Skin epidermis (tissue), 12 donors: ENCODE data around the gene COL6A1.
A peak's percentile ranks its signal among the peaks of the same experiment; 100 is the strongest.

Experiments
- H3K27ac ChIP-seq, 21 experiments: fragments of 200-600 bp; sonication (generic) in 11 of 21; one replicate each; pipeline ENCODE4 v1.5.0; 2020; ENCODE audit warnings: mild to moderate bottlenecking in 3 of 21, inconsistent platforms in 2 of 21, moderate library complexity in 2 of 21
- H3K4me3 ChIP-seq, 7 experiments: fragments of 200-600 bp; sonication (generic) in 2 of 7; one replicate each; pipeline ENCODE4 v1.5.0; 2020; ENCODE audit warnings: inconsistent platforms in 2 of 7, mild to moderate bottlenecking in 2 of 7, moderate library complexity in 1 of 7

The COL6A1 gene

DNA sequence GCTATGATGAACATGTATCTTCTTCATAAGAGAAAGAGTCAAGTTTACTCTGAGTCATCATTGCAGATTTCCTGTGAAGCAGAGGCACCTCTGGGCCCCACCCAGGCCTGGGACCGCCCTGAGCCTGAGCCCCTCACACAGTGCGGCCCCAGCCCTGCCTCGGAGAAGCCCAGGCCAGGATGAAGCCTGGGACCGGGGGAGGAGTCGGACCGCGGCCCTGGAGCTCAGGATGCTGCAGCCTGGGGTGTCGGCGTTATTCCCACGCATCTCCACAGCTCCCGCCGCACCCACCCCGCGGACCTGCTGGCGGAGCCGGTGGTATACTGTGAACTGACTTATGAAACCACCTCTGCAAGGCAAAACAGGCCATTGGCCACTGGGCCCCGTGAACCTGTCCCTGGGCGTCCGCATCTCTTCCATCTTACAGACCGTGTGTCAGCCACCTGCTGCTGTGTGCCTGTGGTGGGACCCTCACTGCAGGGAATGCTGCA is 2.4 kb upstream of the COL6A1 start:
- H3K4me3 ChIP-seq = no peak overlapping the region
- peak overlapping the region in 7 of 21 experiments; percentile 3 to 68 (median 11) for H3K27ac ChIP-seq

DNA sequence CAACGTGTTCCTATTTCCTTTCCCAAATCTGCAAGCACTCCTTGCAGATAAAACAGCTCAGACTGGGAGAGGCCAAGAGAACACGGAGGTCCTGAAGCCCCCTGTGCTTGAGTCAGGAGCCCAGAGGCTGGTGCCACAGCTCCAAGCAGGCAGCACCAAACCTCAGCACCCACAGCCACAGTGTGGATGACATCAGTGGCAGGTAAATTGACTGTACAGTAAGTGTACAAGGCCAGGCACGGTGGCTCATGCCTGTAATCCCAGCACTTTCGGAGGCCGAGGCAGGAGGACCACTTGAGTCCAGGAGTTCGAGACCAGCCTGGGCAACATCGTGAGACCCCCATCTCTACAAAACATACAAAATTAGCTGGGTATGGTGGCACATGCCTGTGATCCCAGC is 1.9 kb upstream of the COL6A1 start:
- H3K27ac ChIP-seq = peak overlapping the region in 2 of 21 experiments; percentile 68 to 81

DNA sequence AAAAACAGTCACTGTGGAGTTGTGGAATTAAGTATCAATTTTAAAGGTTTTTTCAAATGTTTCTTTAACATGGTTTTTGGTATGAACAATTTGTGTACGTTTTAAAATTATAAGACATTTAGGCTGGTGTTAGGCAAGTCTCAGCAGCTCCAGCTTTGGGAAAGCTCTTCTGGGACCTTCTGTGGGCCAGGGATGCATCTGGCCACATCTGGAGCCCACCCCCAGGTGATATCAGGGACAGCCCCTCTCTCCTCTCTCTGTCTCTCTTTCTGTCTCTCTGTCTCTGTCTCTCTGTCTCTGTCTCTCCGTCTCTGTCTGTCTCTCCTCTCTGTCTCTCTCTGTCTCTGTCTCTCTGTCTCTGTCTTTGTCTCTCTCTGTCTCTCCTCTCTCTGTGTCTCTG is 1.3 kb upstream of the COL6A1 start:
- Histone ChIP-seq H3K27ac (peak overlapping the region in 5 of 21 experiments; percentile 40 to 81 (median 44)), H3K4me3 (no peak overlapping the region)

More for the DNA sequence above, 1.9 kb upstream of the COL6A1 start:
- no peak overlapping the region for H3K4me3 ChIP-seq

DNA sequence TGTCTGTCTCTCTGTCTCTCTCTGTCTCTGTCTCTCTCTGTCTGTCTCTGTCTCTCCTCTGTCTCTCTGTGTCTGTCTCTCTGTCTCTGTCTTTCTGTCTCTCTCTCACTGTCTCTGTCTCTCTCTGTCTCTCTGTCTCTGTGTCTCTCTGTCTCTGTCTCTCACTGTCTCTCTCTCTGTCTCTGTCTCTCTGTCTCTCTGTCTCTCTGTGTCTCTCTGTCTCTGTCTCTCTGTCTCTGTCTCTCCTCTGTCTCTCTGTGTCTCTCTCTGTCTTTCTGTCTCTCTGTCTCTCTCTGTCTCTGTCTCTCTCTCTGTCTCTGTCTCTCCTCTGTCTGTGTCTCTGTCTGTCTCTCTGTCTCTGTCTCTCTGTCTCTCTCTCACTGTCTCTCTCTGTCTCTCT is 873 bp upstream of the COL6A1 start:
- Histone ChIP-seq H3K4me3 (peak overlapping the region in 3 of 7 experiments; percentile 24 to 58 (median 42)), H3K27ac (peak overlapping the region in 19 of 21 experiments; percentile 12 to 84 (median 73))

DNA sequence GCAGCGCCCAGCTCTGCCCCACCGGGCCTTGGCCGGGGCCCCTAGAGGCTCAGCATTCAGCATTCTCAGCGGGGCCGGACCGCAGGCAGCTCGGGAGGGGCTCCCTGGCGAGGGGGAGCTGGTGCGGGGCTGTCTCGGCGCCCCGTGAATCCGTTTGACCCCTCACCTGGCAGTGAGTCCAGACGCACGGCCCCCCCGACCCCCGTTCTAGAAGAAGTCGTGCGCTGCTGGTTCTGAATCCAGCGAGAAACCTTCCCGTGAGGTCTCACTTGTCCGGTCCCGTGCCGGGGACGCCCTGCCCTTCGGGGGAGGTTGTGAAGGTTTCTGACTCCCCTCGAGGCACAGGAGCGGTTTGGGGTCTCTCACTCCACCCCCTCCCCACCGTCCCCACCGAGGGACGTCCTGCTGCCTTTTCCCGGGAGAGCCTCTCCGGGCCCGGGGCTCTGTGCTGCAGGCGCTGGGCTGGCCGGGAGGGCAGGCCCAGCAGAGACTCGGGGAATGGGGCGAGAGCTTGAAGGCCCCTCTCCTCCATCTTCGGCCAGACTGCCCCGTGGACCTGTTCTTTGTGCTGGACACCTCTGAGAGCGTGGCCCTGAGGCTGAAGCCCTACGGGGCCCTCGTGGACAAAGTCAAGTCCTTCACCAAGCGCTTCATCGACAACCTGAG is 655 bp downstream of the COL6A1 start:
- peak overlapping the region; percentile 35 to 75 (median 57) for H3K4me3 ChIP-seq
- H3K27ac ChIP-seq = peak overlapping the region; percentile 12 to 92 (median 85)

DNA sequence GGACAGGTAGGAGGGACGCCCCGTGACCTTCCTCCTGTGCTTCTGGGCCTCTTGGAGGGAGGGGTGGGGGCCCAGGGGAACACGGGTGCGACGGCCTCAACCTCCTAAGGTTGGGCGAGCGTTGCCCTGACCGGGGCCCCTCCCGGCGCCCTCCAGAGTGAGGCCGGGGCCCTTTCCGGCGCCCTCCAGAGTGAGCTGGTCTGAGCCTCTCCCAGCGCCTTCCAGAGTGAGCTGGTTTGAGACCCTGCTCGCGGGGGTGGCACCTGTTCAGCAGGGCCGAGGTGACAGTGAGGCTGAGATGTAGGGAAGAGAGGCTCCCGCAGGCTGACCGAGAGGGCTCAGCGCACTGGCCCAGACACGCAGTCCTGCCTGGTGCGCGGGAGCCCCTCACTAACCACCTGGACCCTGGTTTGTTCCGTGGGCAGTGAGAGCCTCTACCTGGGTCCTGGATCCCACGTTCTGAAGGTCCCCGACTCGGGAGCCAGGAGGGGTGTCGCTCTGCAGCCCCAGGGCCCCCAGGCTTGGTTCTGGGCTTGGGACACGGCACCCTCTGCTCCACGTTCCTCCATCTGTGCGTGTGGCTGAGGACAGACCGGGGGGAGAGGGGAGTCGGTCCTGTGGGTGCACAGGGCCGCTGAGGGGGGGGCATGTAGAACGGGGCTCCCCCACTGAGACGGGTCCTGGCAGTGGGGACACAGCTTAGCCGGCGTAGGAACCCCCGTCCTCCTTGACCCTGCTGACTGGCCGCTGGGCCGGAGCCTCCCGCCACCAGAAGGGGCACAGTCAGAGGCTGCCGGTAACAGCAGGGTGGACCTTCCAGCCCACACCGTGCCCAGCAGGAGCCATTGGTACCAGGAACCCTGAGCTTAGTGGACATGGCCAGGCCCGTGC is 1.4 kb downstream of the COL6A1 start:
- Histone ChIP-seq H3K27ac (peak overlapping the region in 20 of 21 experiments; percentile 12 to 92 (median 86)), H3K4me3 (peak overlapping the region; percentile 35 to 75 (median 57))

DNA sequence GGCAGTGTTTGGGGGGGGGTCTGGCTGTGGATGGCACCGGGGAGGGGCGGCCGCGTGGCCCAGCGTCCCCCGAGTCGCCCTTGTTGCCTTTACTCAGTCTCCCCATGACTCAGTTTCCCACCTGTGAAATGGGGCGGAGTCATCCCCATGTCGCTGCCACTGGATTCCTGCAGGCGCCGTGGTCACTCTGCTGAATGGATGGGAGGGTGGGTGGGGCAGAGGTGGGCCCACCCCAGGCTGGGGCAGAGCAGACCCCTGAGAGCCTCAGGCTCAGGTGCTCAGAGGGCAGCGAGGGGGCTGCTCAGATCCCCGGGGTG is 2.0 kb downstream of the COL6A1 start:
- Histone ChIP-seq H3K27ac (peak overlapping the region in 19 of 21 experiments; percentile 5 to 92 (median 86)), H3K4me3 (peak overlapping the region; percentile 35 to 75 (median 57))

DNA sequence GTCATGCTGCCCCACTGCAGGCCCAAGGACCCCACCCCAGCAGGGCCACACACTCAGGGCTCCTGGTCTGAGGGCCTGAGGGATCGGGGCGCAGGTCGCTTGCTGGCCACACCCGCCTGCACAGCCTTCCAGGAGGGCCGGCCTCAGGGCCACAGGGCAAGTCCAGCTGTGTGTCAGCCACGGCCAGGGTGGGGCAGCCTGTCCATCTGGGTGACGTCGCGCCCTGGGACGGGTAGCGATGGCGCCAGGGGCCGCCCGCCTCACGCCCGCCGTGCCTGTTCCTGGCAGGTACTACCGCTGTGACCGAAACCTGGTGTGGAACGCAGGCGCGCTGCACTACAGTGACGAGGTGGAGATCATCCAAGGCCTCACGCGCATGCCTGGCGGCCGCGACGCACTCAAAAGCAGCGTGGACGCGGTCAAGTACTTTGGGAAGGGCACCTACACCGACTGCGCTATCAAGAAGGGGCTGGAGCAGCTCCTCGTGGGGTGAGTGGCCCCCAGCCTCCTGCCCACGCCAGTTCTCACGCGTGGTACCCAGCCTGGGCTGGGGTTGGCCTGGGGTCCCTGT is 2.5 kb downstream of the COL6A1 start:
- peak overlapping the region; percentile 35 to 75 (median 57) for H3K4me3 ChIP-seq
- peak overlapping the region in 19 of 21 experiments; percentile 10 to 92 (median 86) for H3K27ac ChIP-seq

DNA sequence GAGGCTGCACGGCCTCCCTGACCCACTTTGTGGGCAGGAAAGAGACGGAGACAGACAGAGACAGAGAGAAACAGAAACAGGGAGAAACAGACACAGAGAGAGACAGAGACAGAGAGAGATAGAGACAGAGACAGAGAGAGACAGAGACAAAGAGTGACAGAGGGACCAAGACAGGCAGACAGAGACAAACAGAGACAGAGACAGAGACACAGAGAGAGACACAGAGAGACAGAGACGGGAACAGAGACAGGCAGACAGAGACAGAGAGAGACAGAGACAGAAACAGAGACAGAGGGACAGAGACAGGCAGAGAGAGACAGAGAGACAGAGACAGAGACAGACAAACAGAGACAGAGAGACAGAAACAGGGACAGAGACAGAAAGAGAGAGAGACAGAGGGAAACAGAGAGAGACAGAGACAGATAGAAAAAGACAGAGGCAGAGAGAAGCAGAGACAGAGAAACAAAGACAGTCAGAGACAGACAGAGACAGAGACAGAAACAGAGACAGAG is 3.1 kb downstream of the COL6A1 start:
- Histone ChIP-seq H3K4me3 (peak overlapping the region in 6 of 7 experiments; percentile 48 to 75 (median 58)), H3K27ac (peak overlapping the region in 19 of 21 experiments; percentile 10 to 92 (median 86))

DNA sequence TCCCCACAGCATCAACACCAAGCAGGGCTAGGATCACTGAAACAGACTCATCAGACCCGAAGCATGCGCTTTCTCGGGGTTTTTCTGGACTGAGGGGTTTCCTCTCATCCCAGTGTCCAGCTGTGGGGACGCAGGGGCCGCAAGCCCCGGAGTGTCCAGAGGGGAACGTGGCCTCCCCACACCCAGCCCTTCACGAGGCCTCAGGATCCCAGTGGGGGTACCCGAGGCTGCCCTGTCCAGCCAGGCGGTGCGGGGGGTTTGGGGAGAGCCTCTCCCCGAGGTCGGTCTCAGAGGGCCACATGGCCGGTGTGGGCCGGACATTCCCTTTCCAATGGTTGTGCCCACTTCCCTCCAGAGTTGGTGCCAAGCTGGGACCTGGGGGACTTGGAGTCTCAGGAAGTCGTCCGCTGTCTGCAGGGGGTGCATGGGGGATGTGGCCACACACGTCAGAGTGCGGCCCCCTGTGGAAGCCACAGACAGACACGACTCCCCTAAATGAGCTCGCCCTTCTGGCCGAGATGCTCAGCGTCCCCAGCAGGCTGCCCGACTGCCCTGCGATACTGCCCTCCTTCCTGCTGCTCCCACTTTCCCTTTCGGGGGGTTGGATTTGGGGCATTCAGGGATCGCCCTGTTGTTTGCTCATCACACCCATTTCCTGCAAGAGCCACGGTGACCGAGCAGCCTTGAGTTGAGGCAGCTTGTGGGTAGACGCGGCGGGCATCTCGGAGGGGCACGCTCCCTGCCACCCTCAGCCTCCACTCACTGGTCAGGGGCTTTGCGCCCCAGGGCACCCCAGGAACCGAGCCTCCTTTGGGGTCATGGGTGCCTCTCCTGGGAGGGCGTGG is 4.1 kb downstream of the COL6A1 start:
- peak overlapping the region in 19 of 21 experiments; percentile 10 to 92 (median 86) for H3K27ac ChIP-seq
- H3K4me3 ChIP-seq = peak overlapping the region in 4 of 7 experiments; percentile 0 to 21 (median 12)

DNA sequence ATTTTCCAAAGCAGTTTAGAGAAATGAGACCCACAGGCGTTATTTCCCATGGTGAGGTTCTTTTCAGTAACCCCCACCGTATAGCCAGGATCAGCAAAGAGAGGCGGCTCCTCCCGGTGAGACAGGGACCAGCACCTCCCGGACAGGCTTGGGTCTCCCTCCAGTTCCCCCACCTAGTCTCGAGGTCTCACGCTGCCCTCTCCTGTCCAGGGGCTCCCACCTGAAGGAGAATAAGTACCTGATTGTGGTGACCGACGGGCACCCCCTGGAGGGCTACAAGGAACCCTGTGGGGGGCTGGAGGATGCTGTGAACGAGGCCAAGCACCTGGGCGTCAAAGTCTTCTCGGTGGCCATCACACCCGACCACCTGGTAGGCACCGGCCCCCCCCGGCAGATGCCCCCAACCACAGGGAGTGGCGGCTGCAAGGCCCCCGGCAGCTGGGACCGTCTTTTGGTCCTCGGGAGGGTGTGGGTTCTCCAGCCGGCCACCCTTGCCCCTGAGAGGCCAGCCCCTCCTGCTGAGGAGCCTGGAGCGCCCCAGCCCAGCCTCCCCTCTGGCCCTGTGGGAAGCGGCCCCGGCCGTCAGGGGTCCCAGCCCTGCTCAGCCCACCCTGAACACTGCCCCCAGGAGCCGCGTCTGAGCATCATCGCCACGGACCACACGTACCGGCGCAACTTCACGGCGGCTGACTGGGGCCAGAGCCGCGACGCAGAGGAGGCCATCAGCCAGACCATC is 4.9 kb downstream of the COL6A1 start:
- Histone ChIP-seq H3K27ac (peak overlapping the region in 16 of 21 experiments; percentile 32 to 92 (median 86)), H3K4me3 (peak overlapping the region in 2 of 7 experiments; percentile 9 to 21)

DNA sequence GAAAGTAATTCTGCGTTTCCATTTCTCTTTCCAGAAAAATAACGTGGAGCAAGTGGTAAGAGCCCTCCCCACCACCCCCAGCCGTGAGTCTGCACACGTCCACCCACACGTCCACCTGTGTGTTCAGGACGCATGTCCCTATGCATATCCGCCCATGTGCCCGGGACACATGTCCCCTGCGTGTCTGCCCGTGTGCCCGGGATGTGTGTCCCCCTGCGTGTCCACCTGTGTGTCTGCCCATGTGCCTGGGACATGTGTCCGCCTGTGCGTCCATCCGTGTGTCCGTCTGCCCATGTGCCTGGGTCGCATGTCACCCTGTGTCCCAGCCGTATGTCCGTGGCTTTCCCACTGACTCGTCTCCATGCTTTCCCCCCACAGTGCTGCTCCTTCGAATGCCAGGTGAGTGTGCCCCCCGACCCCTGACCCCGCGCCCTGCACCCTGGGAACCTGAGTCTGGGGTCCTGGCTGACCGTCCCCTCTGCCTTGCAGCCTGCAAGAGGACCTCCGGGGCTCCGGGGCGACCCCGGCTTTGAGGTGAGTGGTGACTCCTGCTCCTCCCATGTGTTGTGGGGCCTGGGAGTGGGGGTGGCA is 5.6 kb downstream of the COL6A1 start:
- H3K27ac ChIP-seq = peak overlapping the region in 14 of 21 experiments; percentile 9 to 90 (median 71)

DNA sequence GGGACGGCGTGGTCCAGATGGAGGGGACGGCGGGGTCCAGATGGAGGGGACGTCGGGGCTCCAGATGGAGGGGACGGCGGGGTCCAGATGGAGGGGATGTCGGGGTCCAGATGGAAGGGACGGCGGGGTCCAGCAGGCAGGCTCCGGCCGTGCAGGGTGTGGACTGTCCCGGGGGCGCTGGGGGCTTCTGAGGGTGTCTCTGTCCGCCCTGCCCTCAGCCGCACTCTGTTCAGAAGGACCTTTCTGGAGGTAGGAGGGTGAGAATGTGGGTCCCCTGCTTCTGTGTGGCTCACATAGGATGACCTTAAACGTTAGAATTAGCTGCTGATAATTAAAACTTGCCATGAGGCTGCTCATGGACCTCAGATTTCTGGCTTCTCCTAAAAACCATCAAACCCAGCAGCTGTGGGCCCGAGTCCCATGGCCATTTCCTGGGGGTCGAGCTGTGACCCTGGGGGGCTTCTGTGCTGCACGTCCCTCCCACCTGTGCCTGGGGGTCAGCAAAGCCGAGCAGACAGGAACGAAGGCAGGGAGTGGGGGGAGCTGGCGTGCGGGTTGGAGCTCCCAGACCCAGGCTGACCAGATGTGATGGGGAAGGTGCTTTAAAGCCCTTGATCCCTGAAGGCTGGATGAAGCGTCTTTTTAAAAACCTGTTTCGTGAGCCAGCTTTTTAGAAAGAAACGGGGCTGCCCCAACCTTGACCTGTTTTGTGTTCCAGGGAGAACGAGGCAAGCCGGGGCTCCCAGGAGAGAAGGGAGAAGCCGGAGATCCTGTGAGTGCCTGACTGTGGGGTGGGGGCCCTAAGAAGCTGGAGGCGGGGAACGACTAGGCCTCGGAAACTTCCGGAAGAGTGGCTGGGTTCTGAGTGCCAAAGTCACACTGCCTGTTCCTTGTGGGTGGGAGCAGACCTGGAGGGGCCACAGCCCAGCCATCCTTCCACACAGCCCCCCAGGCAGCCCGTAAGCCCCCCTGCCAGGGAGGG is 7.1 kb downstream of the COL6A1 start:
- H3K27ac ChIP-seq = peak overlapping the region in 15 of 21 experiments; percentile 16 to 80 (median 54)
- H3K4me3 ChIP-seq = no peak overlapping the region

More for the DNA sequence above, 5.6 kb downstream of the COL6A1 start:
- no peak overlapping the region for H3K4me3 ChIP-seq

DNA sequence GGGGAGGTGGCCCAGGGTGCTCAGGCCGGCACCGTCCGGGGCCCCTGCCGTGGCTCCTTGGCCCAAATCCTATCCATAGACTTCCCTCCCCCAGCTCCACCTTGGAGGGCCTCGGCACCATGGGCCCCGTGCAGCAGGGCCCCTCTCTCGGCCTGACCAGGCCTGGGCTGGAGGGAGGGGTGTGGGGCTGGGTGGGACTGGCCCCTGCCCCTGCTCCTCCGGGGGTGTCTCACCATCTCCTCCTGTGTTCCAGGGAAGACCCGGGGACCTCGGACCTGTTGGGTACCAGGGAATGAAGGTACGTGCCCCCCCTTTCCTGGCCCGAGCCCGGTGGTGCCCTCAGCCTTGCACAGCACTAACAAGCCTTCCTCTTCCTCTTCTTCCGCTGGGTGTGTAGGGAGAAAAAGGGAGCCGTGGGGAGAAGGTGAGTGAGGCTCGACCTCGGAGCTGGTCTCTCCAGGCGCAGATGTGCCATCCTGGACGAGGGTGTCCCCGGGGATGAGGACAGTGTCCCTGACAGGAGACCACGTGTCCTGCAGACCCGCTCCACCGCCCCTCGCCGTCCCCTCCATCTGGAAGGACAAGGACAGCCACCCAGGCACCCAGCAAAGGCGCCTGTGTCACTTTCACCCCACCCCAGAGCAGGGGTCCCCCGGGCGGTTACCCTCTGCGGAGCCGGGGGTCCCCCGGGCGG is 7.9 kb downstream of the COL6A1 start:
- Histone ChIP-seq H3K4me3 (no peak overlapping the region), H3K27ac (peak overlapping the region in 15 of 21 experiments; percentile 31 to 80 (median 54))

DNA sequence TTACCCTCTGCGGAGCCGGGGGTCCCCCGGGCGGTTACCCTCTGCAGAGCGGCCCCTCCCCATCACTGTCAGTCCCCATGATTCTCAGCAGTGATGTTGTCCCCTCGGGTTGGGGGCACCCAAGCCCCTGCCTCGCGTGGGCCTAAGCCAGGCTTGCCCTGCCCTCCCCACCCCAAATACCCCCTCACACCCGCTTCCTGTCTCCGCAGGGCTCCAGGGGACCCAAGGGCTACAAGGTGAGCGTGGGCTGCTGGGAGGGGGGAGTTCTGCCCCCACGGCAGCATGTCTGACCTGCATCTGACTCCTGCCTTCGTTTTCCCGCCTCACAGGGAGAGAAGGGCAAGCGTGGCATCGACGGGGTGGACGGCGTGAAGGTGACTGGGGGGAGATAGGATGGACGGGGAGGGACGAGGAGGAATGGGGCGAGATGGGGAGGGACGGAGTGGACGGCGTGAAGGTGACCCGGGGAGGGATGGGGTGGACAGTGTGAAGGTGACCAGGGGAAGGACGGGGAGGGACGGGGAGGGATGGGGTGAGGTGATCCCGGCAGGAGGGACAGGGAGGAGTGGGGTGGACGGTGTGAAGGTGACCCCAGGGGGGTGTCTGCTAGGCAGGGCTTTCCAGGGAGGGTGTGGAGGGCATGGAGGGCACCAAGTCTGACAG is 8.6 kb downstream of the COL6A1 start:
- Histone ChIP-seq H3K4me3 (no peak overlapping the region), H3K27ac (peak overlapping the region in 13 of 21 experiments; percentile 15 to 80 (median 51))
